Activated gamma-delta T cell (primary cell): ENCODE measurements around the gene RPIA.
"Not testable (repeated sequence)": the region's sequence is repeated elsewhere in the genome, so short reads cannot be mapped to it uniquely, and the experiment has no call there.

Source experiments
- DNase-seq: peaks from one replicate; lab custom pipeline; 2025; lab: John Stamatoyannopoulos, UW

The RPIA gene

GRCh38 chr2:88735133-88735532, 43.7 kb downstream of the RPIA start:
- DNase-seq = no peak

- no peak for DNase-seq
Measured at GRCh38 chr2:88735853-88736252, 44.4 kb downstream of the RPIA start.

GRCh38 chr2:88736437-88736836, 45.0 kb downstream of the RPIA start:
- DNase-seq = no peak

- no peak for DNase-seq
Measured at GRCh38 chr2:88737385-88737784, 45.9 kb downstream of the RPIA start.

GRCh38 chr2:88738271-88738670, 46.8 kb downstream of the RPIA start:
- DNase-seq = no peak

GRCh38 chr2:88739985-88740600, 48.6 kb downstream of the RPIA start:
- DNase-seq = no peak

- DNase-seq = no peak
Measured at GRCh38 chr2:88746929-88747490, 55.5 kb downstream of the RPIA start.

GRCh38 chr2:88747990-88748389, 56.5 kb downstream of the RPIA start:
- no peak for DNase-seq

GRCh38 chr2:88751768-88752167, 60.3 kb downstream of the RPIA start:
- DNase-seq = no peak

GRCh38 chr2:88753833-88754584, 62.5 kb downstream of the RPIA start:
- DNase-seq = no peak

GRCh38 chr2:88754585-88755320, 63.3 kb downstream of the RPIA start:
- no peak for DNase-seq

GRCh38 chr2:88755836-88756235, 64.4 kb downstream of the RPIA start:
- DNase-seq = no peak

- no peak for DNase-seq
Measured at GRCh38 chr2:88757025-88757424, 65.6 kb downstream of the RPIA start.

- not testable (repeated sequence) for DNase-seq
Measured at GRCh38 chr2:88758702-88759101, 67.2 kb downstream of the RPIA start.

GRCh38 chr2:88760819-88761598, 69.5 kb downstream of the RPIA start:
- no peak for DNase-seq

GRCh38 chr2:88764141-88764849, 72.8 kb downstream of the RPIA start:
- no peak for DNase-seq

GRCh38 chr2:88764850-88765153, 73.3 kb downstream of the RPIA start:
- no peak for DNase-seq

GRCh38 chr2:88765154-88765888, 73.8 kb downstream of the RPIA start:
- no peak for DNase-seq

- DNase-seq = not testable (repeated sequence)
Measured at GRCh38 chr2:88765889-88766481, 74.5 kb downstream of the RPIA start.

- no peak for DNase-seq
Measured at GRCh38 chr2:88770016-88770415, 78.5 kb downstream of the RPIA start.
